NT2/D1 (cell line): ENCODE measurements around the gene FSTL4.

ENCODE experiments used
- SUZ12 ChIP-seq: IDR thresholded peaks from 2 replicates; pipeline ENCODE4 v1.6.1; 2011; ENCODE audit not compliant: insufficient read length, insufficient read depth; ENCODE audit errors: extremely low read depth
- ZNF274 ChIP-seq: IDR thresholded peaks from 2 replicates; pipeline ENCODE4 v1.6.1; 2011; ENCODE audit warnings: mild to moderate bottlenecking, low read depth, low read length

GRCh38 chr5:133643365-133643764 lies 31.0 kb upstream of the FSTL4 start:
- TF ChIP-seq ZNF274 (no peak), SUZ12 (no peak)
